DND-41 (cell line): ENCODE results near the gene ALG2.
A peak's percentile ranks its signal among the peaks of the same experiment; 100 is the strongest.

ENCODE experiments used
- ATAC-seq: fragments of 200-7000 bp; cut with Tn5 transposase; 3 replicates; pipeline ENCODE4 v1.9.1; 2021; ENCODE audit warnings: low read depth; ENCODE audit not compliant: insufficient read depth
- DNase-seq: peaks from one replicate; pipeline ENCODE4 v3.0.0-alpha.2; 2020
- H2AFZ ChIP-seq: 2 replicates; pipeline ENCODE4 v1.6.0; 2012; ENCODE audit warnings: low read depth, low read length
- H3K27ac ChIP-seq: 2 replicates; pipeline ENCODE4 v1.5.1; 2012; ENCODE audit warnings: low read length, inconsistent platforms
- H3K27me3 ChIP-seq: fragments of 200-600 bp; sonication (generic); 2 replicates; pipeline ENCODE4 v1.6.0; 2012; ENCODE audit warnings: low read length, mild to moderate bottlenecking, inconsistent platforms; ENCODE audit not compliant: insufficient read depth, poor library complexity
- H3K36me3 ChIP-seq: 2 replicates; pipeline ENCODE4 v1.5.1; 2012; ENCODE audit warnings: low read length, inconsistent platforms; ENCODE audit not compliant: insufficient read depth
- H3K4me1 ChIP-seq: 2 replicates; pipeline ENCODE4 v1.5.1; 2012; ENCODE audit warnings: mild to moderate bottlenecking, low read length; ENCODE audit not compliant: insufficient read depth
- H3K4me2 ChIP-seq: 2 replicates; pipeline ENCODE4 v1.6.0; 2012; ENCODE audit warnings: mild to moderate bottlenecking, moderate library complexity, low read length, inconsistent platforms; ENCODE audit not compliant: insufficient read depth
- H3K4me3 ChIP-seq, 2 experiments: fragments of 200-600 bp in 1 of 2; shearing (Covaris generic) in 1 of 2; 2 replicates each; pipeline ENCODE4 v1.5.1; 2012 to 2016; ENCODE audit warnings: inconsistent platforms in 2 of 2, low read length in 2 of 2, mild to moderate bottlenecking in 2 of 2, low read depth in 1 of 2, moderate library complexity in 1 of 2
- H3K79me2 ChIP-seq: 2 replicates; pipeline ENCODE4 v1.6.0; 2012; ENCODE audit warnings: low read length, inconsistent platforms; ENCODE audit not compliant: insufficient read depth
- H3K9ac ChIP-seq: 2 replicates; pipeline ENCODE4 v1.6.0; 2012; ENCODE audit warnings: low read depth, mild to moderate bottlenecking, inconsistent platforms, low read length, moderate library complexity
- H3K9me3 ChIP-seq: 2 replicates; pipeline ENCODE4 v1.5.1; 2012; ENCODE audit warnings: low read length, moderate library complexity, mild to moderate bottlenecking, inconsistent platforms; ENCODE audit not compliant: insufficient read depth, severe bottlenecking
- H4K20me1 ChIP-seq: 2 replicates; pipeline ENCODE4 v1.6.0; 2012; ENCODE audit warnings: low read length; ENCODE audit not compliant: insufficient read depth
- CTCF ChIP-seq: IDR thresholded peaks from 2 replicates; pipeline ENCODE4 v1.5.1; 2012; ENCODE audit warnings: borderline replicate concordance, low read length, moderate library complexity, mild to moderate bottlenecking; ENCODE audit not compliant: poor library complexity, severe bottlenecking; ENCODE audit errors: extremely low read depth
- EZH2 ChIP-seq: IDR thresholded peaks from 3 replicates; pipeline ENCODE4 v1.6.1; 2012; ENCODE audit warnings: borderline replicate concordance, low read depth, mild to moderate bottlenecking, moderate library complexity, low read length, inconsistent platforms; ENCODE audit not compliant: severe bottlenecking

The ALG2 gene

DNA sequence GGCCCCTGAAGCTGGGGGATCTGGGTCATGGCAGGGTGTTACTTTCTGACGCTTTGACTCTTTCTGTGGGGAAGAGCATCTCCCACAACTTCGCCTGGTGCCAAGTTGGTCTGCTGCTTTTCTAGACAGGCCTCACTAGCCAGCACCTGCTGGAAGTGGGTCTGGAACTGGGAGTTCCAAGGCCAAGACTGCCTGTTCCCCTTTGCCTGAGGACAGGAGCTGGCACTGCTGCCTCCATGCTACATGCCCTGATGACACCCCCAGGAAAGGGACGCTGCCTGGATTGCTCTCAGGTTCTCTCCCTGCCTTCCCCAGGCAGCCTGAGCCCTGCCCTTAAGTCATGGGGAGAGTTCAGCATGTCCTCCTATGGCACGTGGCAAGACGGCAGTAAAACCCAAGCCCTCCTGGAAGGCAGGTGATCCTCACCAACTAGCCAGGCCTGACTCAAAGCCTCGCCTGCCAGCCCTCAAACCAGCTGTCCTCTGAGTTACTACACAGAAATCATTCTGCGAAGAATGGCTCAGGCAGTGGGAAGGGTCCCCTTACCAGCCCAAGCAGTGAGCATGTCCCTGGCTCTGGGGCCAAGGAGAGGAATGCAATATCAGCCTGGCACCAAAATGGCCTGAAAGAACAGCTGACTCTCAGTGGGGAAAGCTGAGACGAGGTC lies 36.1 kb upstream of the ALG2 start:
- Histone ChIP-seq H3K4me2 (no peak overlapping the region), H2AFZ (no peak overlapping the region), H4K20me1 (no peaks in the 10 kb centered on the region), H3K9ac (no peak overlapping the region), H3K4me1 (peaks cover 12% of the 10 kb centered on the region), H3K4me3 (no peak overlapping the region), H3K36me3 (no peaks in the 10 kb centered on the region), H3K27me3 (no peaks in the 10 kb centered on the region), H3K9me3 (no peaks in the 10 kb centered on the region), H3K27ac (no peak overlapping the region), H3K79me2 (no peaks in the 10 kb centered on the region)
- ATAC-seq (no peak), DNase-seq (no peak)
- no peak for TF ChIP-seq EZH2
- no peak for TF ChIP-seq CTCF

DNA sequence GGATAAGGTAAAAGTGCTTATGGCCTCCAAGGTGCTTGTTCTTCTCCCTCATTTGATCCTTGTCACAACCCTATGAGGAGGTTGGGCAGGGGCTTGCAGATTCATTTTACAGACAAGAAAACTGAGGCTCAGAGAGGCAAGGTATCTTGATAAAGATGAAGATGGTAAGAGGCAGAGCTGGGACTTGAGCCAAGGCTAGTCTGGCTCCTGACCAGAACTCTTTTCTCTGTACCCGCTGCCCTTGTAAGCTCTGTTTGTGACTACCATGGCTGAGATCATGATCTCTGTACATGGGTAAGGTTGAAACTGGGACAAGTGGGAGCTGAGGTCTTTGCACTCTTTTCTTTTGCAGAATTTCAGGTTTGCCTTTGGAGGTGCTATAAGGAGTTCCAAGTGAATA lies 33.9 kb upstream of the ALG2 start:
- Histone ChIP-seq H3K27ac (no peak overlapping the region), H2AFZ (no peak overlapping the region), H3K4me3 (no peak overlapping the region), H3K36me3 (no peaks in the 10 kb centered on the region), H4K20me1 (no peaks in the 10 kb centered on the region), H3K79me2 (no peaks in the 10 kb centered on the region), H3K4me1 (peaks cover 12% of the 10 kb centered on the region), H3K9me3 (no peaks in the 10 kb centered on the region), H3K27me3 (no peaks in the 10 kb centered on the region), H3K4me2 (no peak overlapping the region), H3K9ac (no peak overlapping the region)
- ATAC-seq = no peak
- TF ChIP-seq EZH2 = no peak
- no peak for TF ChIP-seq CTCF
- no peak for DNase-seq

DNA sequence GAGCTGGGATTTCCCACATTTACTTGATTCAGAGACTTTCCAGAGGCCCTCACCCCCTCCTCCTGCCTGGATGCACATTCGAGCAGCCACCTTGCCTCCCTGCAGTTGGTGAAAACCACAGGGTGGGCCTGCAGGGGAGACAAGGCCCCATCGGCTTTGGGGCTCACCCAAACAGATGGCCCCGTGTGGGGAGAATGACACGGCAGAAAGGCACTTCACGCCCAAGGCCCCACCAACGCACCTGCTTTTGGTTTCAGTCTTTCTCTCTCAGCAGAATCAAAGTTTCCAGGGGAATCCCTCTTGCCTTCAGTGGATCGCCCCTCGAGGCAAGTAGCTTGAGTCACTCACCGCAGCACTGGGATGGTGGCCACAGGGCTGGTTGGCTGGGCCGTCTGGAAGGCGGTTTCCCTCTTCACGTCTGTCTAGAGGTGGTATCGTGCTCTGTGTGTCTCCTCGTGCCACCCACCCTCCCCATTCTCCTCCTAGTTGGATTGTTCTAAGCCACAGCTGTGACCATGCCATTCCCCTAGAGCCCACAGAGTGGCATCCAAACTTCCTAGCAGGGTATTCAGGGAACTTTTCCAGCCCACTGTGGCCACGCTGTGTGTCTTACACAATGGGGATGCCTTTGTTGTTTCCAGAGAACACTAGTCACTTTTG lies 32.2 kb upstream of the ALG2 start:
- peak; percentile 88 for ATAC-seq
- H3K36me3 ChIP-seq = no peaks in the 10 kb centered on the region

More for the DNA sequence above, 32.2 kb upstream of the ALG2 start:
- Histone ChIP-seq H3K9ac (no peak overlapping the region), H4K20me1 (no peaks in the 10 kb centered on the region), H3K79me2 (no peaks in the 10 kb centered on the region), H3K4me1 (peaks cover 12% of the 10 kb centered on the region), H3K4me2 (peak overlapping the region; percentile 42), H2AFZ (0 out of 2 replicates have a peak overlapping the region, but pooled peaks have one; percentile 11), H3K9me3 (no peaks in the 10 kb centered on the region), H3K4me3 (no peak overlapping the region), H3K27me3 (no peaks in the 10 kb centered on the region), H3K27ac (no peak overlapping the region)
- TF ChIP-seq CTCF (no peak), EZH2 (no peak)
- peak; percentile 72 for DNase-seq
